Measurements from ENCODE around the gene CCDC39.

The CCDC39 gene

DNA sequence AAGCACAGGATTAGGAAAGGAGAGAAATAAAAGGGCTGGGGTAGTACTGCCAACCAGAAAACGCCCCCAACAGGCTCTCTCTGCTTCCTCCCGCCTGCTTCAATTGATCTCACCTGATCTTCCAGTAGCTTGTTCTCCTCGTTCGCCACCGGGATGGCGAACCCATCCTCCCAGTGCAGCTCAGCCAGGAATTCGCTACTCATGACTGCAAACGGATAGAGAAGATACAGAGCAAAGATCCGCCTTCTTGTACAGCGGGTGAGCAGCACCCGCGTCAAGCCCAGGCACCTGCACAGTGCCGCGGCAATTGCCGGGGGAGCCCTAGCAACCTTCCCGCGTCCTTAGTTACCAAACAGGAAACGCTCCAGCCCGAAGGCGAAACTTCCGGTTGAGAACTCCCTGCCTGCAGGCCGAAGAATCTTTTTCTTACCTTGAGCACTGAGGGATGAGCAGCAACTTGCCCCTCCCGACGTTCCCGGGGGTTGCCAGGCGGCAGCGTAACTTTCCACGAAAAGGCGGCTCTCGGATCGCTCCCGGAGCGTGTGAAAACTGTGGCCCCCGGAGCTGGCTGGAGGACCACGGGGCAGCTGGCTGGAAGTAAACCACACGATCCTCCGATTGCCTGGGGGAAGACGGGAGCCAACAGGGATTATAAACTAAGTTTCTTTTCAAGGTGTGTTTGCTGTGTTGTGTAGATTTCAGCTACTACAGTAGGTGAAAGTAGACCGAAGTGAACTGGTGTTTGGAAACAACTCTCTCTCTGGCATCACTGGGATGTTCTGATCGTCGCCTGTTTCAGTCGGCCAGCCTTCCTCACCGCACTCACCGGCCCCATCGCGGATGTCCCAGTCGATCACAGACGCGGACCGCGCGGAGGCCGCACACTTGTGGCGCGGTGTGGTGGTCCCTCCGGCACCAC, at the start of gene CCDC39:
Gene CCDC39 (minus strand): TSS at position 312 of the 919 bp plus-strand sequence. CDS start 109 bp downstream, at position 203.
- peak; percentile 94 for FAIRE-seq
- DNase-seq (ENCODE audit: insufficient read length, low spot score), result peak; percentile 54

DNA sequence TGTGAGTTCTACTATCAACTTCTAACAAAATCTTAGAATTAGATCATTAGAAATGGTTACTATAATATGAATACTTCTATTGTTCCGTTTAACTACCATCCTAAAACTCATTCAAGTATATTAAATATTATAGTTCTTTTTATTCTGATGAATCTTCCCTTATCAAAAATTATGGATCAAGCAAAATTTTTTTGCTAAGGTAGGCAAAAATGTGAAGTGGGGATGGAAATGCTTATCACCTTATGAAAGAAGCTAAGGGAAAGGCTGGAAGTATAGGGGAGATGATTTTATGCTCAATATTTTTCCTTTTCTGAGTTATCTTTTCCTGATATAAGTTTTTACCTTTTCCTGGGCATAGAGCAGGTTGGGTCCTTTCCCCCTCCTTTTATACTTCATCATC, 40.7 kb upstream of the CCDC39 start:
- no peak for DNase-seq (ENCODE audit: insufficient read length, low spot score)
- FAIRE-seq, result no peak

DNA sequence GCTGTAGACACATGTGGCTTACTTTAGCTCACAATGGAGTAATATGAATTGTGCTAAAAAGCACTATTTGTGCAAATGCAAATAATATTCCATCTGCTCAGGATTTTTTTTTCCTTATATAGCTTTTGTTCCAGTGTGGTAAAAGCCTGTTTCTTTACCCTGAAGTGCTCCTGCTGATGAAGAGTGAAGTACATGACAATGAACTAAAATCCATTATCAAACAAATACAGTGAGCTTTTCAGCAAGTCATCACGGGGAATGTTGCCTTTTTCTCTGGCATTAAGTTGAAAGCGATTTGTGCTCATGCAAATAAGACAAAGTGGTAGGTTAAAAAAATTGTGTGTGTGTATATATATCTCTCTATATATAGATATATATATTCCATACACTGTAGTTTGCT, 28.6 kb upstream of the CCDC39 start:
- DNase-seq (ENCODE audit: insufficient read length, low spot score) (no peak), FAIRE-seq (no peak)

DNA sequence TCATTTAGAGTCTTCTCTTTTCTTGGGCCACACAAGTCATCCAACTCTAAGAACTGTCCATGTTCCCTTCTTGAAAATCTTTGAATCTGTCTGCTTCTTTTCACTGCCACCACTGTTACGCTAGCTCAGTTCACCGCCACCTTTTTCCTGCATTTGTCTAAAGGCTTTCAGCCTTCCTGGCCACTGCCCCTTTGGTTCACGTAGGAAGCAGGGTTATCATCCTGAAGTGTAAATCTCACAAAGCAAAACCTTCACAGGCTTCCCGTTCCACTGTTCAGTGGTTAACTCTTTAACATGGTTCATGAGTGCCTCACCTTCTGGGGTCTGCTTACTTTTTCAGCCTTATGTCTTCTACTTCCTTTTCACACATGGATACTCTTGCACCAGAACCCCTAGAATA, 26.3 kb upstream of the CCDC39 start:
- no peak for DNase-seq (ENCODE audit: insufficient read length, low spot score)
- no peak for FAIRE-seq

DNA sequence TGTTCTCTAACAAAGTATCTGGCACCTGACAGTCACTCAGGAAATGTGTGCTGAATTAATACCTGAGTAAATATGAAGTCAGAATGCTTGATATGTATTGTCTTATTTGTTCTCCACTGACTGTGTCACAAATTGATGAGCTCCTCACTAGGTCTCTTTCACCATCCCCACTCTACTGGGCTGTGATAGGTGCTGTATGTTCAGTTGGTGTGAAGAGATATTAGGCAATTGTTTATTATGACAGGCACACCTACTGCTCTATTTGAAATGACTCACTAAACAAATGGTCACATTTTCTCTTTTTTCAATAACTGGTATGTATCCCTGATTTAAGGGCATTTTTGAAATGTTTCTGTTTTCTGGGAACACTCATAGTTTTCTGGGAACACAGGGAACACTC, 25.2 kb upstream of the CCDC39 start:
- DNase-seq (ENCODE audit: insufficient read length, low spot score) (no peak), FAIRE-seq (no peak)

DNA sequence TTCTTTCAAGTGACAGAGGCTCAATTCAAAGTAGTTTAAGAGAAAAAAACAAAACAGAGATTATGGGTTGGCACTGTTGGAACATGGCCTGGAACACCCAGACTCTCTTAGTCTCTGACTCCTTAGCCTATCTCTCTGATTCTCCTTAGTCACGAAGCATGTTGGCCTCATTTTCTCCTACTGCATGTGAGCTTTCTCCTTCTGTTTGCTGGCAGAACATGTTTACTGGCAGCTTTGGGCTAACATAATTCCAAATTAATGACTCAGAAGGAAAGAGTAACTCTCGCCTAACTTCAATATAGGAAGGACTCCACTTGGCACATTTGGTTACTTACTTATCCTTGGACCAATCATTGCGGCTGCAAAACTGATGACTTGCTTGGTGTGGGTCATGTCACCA, 21.7 kb upstream of the CCDC39 start:
- no peak for FAIRE-seq
- DNase-seq (ENCODE audit: insufficient read length, low spot score), result no peak

DNA sequence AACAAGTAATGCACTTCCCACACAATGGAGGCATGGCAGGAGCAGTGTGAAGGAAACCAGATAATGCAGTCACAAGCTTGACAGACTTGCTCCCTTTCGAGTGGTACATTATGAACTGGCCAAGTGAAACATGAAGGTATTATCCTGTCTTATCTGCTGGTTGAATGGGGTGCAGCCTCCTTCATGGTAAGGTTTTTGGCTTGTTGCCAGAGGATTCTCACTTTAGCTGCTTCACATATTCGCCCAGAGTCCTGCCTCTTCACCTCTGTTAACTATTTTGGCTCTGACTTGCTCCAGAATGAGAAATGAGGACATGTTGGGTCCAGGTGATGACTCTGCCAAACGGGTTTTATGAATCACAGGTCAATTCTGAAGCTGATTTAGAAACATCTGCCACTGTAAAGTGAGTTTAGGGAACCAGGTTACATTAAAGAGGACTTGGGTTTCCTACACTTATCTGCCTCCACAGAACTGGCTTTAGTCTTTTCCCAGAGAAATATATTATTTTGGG, 19.5 kb upstream of the CCDC39 start:
- no peak for DNase-seq (ENCODE audit: insufficient read length, low spot score)
- no peak for FAIRE-seq

DNA sequence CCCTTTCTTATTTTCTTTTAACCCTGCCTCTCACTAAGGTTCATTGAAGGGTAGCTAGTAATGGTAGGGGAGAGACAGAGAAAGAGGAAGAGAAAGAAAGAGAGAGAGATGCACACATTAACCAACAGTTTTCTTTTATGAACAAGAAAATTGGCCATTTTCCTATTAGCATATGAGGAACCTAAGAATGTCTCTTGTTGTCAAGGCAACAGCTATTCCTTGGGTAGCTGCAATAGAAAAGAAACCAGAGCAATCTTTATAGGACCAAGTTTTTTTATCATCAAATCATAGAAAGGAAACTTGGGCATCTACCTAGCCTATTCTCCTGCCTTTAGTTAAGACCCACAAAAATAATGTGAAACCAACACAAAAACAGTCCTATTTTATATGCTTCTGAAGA, 15.0 kb upstream of the CCDC39 start:
- DNase-seq (ENCODE audit: insufficient read length, low spot score) (no peak), FAIRE-seq (no peak)

DNA sequence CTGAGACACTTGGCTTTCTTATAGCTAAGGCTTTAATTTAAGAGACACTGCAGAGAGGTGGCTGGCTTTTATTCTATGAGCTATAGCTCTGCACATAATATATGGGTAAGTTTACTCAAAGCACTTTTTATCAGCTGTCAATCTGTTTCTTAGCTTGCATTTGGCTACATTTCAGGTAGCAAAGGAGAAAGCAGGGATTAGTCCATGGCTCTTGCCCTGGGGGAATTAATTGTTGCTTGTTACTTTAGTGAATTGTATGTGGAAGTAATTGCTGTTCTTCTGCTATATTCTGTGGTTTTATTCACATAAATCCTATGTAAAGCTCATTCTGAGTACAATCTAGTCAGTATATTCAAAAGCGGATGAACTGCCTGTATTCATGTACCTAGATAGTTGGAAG, 14.4 kb upstream of the CCDC39 start:
- DNase-seq (ENCODE audit: insufficient read length, low spot score), result no peak
- FAIRE-seq, result no peak

DNA sequence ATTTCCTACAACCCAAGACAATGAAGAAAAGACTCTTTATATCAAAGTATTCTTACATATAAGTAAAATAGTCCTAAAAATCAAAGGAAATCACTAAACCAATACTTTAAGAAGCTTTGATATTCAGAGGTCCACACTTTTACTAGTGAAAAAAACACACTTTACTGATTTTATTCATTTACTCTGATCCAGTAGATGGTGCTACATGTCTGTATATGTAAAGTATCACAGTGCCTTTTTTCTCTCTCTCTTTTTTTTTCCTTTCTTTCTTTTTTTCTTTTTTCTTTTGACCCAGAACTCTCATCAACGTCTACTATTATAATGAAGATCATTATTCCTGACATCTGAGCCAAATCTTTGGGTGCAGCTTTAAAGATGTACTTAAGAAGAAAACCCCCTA, 10.8 kb upstream of the CCDC39 start:
- DNase-seq (ENCODE audit: insufficient read length, low spot score) (no peak), FAIRE-seq (no peak)

DNA sequence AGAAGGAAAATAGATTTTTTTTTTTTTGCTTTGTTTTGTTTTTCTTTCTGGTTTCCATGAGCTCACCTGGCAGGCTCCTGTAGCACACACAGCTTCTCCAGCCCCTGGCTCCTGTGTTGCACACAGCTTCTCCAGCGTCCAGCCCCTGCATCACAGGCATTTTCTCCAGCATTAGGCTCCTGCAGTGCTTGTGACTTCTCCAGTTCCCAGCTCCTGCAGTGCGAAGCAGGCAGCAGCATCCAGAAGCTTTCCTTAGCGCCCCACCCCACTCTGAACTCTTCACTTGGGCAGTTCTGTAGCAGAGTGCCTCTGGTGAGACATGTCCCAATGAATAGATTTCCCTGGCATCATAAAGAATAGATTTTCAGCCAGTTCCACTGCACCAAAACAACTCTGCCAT, 5.5 kb upstream of the CCDC39 start:
- DNase-seq (ENCODE audit: insufficient read length, low spot score), result no peak
- no peak for FAIRE-seq

DNA sequence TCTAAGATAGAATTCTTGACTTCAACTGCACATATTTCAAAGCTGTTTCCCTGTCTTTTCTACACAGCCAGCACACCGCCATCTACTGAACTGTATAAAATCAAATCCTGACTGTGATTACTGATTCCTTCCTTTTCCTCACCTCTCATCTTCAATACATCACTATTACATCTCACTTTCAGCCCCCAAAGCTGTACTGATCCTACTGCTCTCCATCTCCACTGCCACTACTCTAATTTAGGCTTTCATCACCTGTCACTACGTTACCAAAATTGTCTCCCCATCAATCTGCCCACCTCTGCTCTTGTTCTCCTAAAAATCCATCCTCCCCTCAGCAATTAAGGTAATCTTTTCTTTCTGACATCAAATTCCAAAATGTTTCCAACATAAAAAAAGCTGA, 4.5 kb upstream of the CCDC39 start:
- no peak for FAIRE-seq
- no peak for DNase-seq (ENCODE audit: insufficient read length, low spot score)

DNA sequence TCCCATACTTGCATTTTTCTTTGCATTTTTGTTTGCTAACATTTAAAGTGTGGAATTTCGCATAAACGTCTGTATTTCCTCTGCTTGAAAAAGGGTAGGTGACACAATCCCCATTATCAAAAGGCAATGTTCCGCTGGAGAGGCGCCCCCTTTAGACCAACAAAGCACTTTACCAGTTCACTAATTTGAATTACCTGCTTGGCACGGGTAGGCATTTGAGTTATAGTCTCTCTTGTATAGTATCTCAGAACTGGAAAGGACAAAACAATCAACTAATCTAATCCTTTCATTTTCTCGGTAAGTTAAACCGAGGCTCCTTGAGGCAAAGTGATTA, 775 bp upstream of the CCDC39 start:
- peak; percentile 9 for DNase-seq (ENCODE audit: insufficient read length, low spot score)
- no peak for FAIRE-seq

DNA sequence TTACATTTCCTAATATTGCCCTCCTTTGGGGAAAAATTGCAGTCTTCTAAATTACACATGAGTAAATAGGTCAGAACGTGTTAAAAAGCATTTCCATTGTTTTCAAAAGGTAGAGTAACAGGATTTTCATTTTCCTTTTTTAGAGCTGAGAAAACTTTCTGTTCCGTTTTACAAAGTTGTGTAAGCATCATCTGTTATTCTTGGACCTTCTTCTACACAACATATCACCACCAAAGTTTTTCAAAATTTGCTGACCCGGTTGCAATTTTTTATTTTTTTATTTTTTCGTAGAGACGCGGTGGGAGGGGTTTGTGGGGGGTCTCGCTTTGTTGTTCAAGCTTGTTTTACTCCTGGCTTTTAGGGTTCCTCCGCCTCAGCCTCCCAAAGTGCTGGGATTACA, 1.1 kb downstream of the CCDC39 start:
- peak; percentile 14 for FAIRE-seq
- no peak for DNase-seq (ENCODE audit: insufficient read length, low spot score)

DNA sequence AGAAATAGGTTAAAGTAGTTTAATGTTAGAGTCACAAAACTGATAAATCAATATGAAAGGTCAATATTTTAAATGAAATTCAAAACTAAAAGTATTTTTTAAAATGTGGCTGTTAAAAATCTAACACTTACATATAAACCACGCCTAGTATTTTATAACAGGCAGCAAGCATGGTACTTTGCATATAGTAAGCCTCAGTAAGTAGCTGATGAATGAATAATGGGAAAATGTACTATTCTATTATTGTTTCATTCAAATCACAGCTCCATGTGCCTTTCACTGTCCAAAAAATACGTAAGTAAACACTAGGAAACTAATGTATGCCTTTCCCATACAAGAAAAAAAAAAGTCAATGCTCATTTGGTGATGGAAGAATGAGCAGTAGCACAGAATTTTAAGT, 17.8 kb downstream of the CCDC39 start:
- DNase-seq (ENCODE audit: insufficient read length, low spot score) (no peak), FAIRE-seq (no peak)

DNA sequence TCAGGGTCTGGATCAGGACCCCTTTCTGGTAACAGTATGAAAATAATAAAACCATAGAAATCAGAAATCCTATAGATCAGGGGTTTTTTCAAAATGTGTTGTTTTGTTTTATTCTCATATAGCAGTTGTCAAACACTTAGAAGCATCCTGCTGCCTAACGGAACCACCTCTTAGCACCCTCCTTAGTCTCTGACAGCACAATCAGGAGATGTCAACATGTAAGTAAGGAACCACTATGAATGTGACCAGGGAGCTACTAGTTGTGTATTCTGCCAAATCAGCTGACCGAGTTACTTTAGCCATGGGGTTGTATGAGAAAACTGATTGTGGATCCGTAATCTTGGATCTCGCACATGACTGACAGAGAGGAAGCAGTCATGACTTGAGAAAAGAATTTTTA, 22.2 kb downstream of the CCDC39 start:
- DNase-seq (ENCODE audit: insufficient read length, low spot score), result no peak
- no peak for FAIRE-seq

DNA sequence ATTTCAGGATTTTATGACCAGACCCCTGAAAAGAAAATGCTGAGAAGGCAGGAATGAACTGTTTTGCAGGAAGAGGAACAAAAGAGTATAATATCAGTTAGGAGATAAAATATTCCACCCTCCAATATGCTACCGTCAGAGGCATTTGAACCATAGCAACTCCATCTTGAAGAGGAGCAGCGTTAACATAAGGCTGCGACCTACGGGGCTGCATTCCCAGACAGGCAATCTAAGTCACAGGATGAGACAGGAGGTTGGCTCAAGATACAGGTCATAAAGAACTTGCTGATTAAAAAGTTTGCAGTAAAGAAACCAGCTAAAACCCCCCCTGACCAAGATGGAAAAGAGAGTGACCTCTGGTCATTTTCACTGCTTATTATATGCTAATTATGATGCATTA, 22.9 kb downstream of the CCDC39 start:
- no peak for FAIRE-seq
- DNase-seq (ENCODE audit: insufficient read length, low spot score), result no peak

DNA sequence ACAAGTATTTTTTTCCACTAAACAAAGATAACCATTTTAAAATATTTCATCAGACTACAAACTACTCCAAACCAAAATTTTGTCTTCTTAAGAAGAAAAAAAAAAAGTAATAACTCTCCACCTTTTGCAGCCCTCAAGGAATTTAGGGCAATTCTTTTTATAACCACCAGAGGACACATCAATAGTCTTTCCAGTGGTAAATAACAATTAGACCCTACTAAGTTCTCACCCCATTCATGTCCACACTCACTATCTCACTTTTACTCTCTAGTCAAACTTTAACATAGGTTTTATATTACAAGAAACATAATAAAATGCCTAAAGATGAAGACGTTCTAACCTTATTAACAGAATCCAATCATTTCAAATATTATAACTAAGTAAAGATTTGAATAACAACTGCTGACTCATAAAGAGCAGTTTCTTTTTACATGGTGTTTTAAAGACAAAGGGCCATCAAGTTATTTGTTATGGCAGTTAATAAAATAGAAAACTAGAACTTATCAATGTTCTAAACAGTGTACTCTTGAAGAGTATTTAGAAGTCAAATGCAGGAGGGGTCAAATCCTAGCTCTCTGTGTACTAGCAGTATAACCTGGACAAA, 33.0 kb downstream of the CCDC39 start:
- FAIRE-seq, result no peak
- DNase-seq (ENCODE audit: insufficient read length, low spot score), result no peak

DNA sequence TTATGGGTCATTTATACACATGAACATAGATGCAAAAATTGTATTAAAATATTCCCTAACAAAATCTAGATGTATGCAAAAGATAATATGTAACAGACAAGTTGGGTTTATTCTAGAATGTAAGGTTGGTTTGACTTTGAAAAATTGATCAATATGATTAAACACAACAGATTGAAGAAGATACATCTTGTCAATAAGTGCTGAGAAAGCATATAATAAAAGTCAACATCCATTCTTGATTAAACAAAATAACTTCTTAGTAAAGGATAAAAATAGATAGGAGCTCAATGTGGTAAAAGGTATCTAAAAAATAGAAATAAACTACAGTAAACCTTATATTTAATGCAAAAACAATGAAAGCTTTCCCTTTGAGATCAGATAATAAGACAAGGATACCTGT, 38.3 kb downstream of the CCDC39 start:
- FAIRE-seq, result no peak

DNA sequence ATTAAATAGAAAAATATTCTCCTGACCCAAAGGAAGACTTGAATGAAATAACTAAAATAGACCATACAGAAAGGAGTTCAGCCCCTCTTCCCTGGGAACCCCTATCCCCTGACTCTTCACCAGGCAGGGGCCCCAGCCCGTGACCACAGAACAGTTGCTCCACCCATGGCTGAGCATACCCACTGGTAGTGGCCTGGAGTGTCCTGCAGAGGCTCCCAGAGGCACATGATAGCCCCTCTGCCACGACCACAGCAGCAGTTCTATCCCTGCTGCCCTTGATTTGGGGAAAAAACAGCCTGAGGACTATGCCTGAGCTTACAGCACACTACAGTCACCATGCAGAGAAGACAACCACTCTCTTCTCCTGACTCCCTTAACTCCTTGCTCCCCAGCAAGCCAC, 45.6 kb downstream of the CCDC39 start:
- no peak for FAIRE-seq
- DNase-seq (ENCODE audit: insufficient read length, low spot score), result no peak

More for the DNA sequence above, 38.3 kb downstream of the CCDC39 start:
- DNase-seq (ENCODE audit: insufficient read length, low spot score), result no peak

DNA sequence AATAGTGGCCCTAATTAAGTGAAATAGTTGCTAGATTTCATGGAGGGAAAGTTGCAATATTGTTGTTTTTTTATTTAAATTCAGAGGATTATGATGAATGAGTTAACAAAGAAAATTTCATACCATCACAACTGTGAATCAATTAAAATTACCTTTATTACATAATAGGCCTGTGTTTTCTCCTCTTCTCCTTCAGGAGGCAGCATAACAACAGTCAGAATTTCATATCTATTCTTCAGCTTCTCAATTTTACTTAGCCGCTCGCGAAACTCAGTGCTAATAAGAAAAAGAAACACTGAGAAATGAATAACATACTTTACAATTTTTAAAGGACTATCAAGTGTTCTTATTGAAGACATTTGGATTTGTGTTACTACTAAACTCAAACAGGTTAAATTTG, 48.0 kb downstream of the CCDC39 start:
- FAIRE-seq (no peak), DNase-seq (ENCODE audit: insufficient read length, low spot score) (no peak)

DNA sequence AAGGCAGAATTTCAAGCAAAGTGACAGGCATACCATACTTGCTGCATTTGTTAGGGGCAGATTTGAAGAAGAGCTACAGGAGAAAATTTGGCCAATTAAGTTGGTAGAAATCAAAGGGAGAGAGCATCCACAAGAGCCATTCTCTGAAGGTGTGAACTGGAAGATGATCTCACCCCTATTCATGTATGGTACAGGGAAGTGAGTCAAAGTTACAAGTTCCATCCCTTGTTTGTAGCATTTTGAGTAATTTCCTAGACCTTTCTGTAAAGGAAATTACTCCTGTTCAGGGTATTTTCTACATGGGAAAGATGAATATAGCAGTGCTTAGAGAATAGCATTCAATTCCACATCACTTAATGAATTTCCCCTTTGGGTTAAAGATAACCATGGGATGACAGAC, 48.9 kb downstream of the CCDC39 start:
- DNase-seq (ENCODE audit: insufficient read length, low spot score) (no peak), FAIRE-seq (no peak)
